Retinal pigment epithelial cell (primary cell): ENCODE measurements around the gene MAP3K2.
A peak's percentile ranks its signal among the peaks of the same experiment; 100 is the strongest.

Experiments
- DNase-seq: peaks from one replicate; pipeline ENCODE4 v3.0.0-alpha.2; 2010; ENCODE audit warnings: low read depth
- H3K4me3 ChIP-seq: 2 replicates; pipeline ENCODE4 v1.5.1; 2011; ENCODE audit warnings: mild to moderate bottlenecking, low read length, control low read depth, moderate library complexity
- CTCF ChIP-seq: conservative IDR thresholded peaks from 2 replicates; pipeline ENCODE4 v1.5.1; 2011; ENCODE audit warnings: low read depth, low read length, control low read depth, inconsistent platforms

Gene MAP3K2

GRCh38 chr2:127403460-127403859 is 15.7 kb upstream of the MAP3K2 start:
- no peak for DNase-seq
- no peak overlapping the region for H3K4me3 ChIP-seq
- no peak for TF ChIP-seq CTCF

- no peak for DNase-seq
- TF ChIP-seq CTCF, result no peak
- no peak overlapping the region for H3K4me3 ChIP-seq
Observed at GRCh38 chr2:127401757-127402695, 14.3 kb upstream of the MAP3K2 start.

GRCh38 chr2:127400897-127401756 is 13.4 kb upstream of the MAP3K2 start:
- H3K4me3 ChIP-seq, result no peak overlapping the region
- no peak for DNase-seq
- no peak for TF ChIP-seq CTCF

GRCh38 chr2:127400533-127400896 is 12.7 kb upstream of the MAP3K2 start:
- no peak for TF ChIP-seq CTCF
- H3K4me3 ChIP-seq, result no peak overlapping the region
- DNase-seq, result no peak

GRCh38 chr2:127398239-127398590 is 10.4 kb upstream of the MAP3K2 start:
- TF ChIP-seq CTCF, result no peak
- DNase-seq, result peak; percentile 92
- H3K4me3 ChIP-seq, result no peak overlapping the region

GRCh38 chr2:127397568-127398238 is 9.9 kb upstream of the MAP3K2 start:
- DNase-seq, result no peak
- no peak for TF ChIP-seq CTCF
- no peak overlapping the region for H3K4me3 ChIP-seq
